NCI-H69 (cell line): ENCODE measurements around the gene CHRNE.

Experiments
- DNase-seq: peaks from one replicate; lab custom pipeline; 2025; lab: John Stamatoyannopoulos, UW

Gene CHRNE

DNA sequence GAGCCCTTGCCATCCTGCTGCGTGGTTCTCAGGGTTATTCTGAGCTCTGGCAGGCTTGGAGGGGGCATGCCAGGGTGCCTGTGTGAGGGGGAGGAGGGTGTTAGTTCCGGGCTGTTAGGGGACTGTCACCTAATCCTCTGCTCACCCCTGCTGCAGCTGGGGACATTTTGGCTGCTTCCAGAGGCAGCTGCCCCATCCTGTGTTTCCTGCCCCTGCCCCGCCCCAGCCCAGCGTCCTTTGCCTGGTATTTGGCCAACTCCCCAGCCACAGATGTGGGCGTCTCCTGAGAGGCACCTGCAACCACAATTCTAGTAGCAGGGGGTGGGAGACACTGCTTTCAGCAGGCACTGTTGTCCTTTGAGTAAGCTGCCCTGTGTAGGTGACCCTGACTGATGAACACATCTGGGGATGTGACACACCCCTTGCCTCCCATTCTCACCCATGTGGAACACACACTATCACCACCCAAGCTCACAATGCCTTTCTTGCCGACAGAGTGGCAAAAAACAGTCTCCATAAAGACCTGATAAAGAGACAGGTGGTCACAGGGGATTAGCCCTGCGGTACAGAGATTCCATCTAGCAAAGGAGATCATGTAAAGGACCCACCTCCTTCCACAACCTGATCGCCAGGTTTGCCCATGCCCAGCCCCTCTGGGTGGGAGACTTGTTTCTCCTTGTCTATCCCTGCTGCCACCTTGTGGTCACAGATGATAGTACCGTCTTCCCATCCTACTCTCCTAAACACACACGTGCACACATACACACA, at the start of gene CHRNE:
Gene CHRNE (minus strand): TSS at position 48 of the 768 bp plus-strand sequence. CDS start 35 bp downstream, at position 13.
- peak; percentile 89 for DNase-seq

DNA sequence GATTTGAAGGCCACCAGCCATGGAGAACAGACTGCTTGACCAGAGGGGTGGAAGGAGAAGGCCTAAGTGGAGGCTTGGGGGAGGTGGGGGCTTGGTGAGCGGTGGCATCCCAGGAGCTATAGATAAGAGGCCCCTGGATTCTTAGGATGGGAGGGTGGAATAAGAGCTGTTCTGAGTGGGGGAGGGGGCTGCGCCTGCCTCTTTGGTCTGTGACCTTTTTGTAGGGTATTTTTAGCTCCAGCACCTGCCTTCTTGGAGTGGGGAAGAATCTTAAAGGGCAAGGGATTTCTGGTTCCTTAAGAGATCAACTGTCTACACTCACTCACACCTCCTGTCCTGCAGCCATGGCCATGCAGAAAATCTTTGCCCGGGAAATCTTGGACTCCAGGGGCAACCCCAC, 48.6 kb upstream of the CHRNE start:
- no peak for DNase-seq

GRCh38 chr17:4950746-4951204, 47.9 kb upstream of the CHRNE start, which contains the start of gene ENO3:
Gene ENO3, plus strand, starts transcription at chr17:4951119. Its CDS starts 711 bp downstream, at chr17:4951830.
- peak; percentile 28 for DNase-seq

- no peak for DNase-seq
Observed at GRCh38 chr17:4950075-4950745, 47.3 kb upstream of the CHRNE start.

DNA sequence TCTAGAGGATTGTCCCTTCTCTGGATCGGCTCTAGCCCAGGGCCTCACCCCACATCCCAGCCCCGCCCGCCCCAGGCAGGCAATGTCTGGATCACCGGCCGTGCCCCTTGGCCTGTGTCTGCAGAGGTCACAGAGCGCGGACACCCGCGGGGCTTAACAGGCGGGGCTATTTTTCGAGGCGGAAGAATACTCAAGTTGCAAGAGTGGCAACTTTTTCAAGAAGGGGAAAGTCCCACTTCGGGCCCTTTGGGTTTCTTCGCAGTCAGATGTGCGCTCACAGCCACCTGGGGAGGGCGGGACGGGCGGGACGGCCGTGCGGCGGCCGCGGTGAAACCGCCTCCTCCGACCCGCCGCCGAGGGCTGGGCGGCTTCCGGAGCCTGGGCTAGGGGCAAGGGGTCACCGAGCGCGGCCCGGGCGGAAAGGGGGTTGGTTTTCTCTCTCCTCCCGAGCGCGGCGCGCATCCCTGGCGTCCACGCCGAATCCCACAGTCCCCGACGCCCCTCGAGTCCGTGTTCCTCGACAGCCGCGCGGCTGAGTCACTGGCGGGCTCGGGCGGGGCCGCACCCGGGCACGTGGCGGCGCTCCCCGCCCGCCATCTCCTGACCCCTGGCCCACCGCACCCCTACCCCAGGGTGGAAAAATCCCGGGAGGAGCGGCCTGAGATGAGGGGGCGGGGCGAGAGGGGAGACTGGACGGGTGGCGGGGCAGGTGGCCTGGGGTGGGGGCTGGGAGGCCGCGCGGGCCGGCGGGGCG, 46.6 kb upstream of the CHRNE start:
- peak; percentile 81 for DNase-seq

- peak; percentile 91 for DNase-seq
Observed at GRCh38 chr17:4948931-4949320, 46.0 kb upstream of the CHRNE start.

GRCh38 chr17:4948166-4948930, 45.5 kb upstream of the CHRNE start, which contains the start of gene PFN1:
Gene PFN1, minus strand, starts transcription at chr17:4948530. Its CDS starts 136 bp downstream, at chr17:4948394.
- peak; percentile 86 for DNase-seq

GRCh38 chr17:4947411-4948165, 44.7 kb upstream of the CHRNE start:
- DNase-seq: peak; percentile 61

- DNase-seq: no peak
Observed at GRCh38 chr17:4947010-4947410, 44.1 kb upstream of the CHRNE start.

GRCh38 chr17:4946312-4946976, 43.5 kb upstream of the CHRNE start:
- DNase-seq: no peak

DNA sequence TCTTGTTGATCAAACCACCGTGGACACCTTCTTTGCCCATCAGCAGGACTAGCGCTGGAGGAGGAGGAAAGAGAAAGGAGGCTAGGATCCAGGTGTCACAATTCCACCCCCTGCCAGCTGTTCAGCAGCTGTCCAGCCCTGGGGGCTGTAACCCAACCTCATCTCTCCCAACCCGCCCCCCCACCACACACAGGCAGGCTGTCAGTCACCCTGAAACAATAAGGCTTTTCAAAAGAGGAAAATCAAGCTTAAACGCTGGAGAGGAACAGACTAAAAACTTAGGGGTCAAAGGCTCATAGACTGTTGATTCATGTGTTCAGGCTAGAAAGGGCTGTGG, 43.0 kb upstream of the CHRNE start:
- DNase-seq: peak; percentile 27

DNA sequence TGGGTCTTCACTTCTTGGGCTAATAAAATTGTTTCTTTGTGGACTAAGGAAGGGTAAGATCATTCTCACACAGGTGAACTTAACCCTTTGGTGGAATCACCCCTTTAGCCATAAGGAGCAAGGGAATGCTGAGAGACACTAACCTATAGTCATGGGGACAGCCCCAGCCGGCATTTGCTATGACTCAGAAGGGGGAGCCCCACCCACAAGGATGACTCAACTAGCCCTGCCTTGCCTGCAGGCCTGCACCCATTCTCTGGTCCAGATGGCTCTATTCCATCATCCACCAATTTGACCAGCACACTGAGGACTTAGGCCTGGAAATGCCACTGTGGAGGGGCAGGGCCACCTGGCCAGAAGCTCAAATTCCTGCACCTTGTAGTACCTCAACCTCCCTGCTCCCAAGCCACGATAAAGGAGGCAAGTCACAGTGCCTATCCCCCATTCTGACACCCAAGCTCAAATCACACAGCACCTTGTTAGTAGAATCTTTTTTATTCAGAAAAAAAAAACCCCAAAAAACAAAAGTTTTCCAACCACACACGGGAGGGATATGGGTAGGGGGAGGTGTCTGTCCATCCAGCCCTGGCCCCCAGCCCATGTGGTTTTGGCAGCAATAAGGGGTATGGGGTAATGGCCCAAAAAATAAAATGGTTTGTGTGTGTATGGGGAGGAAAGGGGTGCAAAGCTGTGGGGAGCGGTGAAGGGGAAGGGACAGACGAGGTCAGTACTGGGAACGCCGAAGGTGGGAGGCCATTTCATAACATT, 42.5 kb upstream of the CHRNE start:
- peak; percentile 47 for DNase-seq

GRCh38 chr17:4944554-4945175, 41.8 kb upstream of the CHRNE start:
- no peak for DNase-seq

DNA sequence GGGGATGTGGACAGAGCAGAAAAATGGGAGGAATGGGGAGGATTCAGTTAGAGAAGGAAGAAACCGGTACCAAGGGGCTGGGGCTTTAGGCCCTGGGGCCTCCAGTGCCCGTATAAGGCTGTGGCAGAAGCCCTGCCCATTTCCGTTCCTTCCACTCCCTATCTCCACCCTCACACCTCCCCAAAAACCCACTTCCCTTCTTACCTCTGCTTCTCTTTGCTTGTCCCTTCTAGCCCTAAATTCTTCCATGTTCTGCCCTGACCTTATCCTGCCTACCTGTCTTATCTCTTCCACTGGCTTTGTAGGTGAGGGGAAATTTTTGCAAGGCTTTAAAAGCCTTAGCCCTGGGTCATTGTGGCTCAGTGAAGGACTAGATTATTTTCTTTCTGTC, 41.3 kb upstream of the CHRNE start:
- DNase-seq: no peak

DNA sequence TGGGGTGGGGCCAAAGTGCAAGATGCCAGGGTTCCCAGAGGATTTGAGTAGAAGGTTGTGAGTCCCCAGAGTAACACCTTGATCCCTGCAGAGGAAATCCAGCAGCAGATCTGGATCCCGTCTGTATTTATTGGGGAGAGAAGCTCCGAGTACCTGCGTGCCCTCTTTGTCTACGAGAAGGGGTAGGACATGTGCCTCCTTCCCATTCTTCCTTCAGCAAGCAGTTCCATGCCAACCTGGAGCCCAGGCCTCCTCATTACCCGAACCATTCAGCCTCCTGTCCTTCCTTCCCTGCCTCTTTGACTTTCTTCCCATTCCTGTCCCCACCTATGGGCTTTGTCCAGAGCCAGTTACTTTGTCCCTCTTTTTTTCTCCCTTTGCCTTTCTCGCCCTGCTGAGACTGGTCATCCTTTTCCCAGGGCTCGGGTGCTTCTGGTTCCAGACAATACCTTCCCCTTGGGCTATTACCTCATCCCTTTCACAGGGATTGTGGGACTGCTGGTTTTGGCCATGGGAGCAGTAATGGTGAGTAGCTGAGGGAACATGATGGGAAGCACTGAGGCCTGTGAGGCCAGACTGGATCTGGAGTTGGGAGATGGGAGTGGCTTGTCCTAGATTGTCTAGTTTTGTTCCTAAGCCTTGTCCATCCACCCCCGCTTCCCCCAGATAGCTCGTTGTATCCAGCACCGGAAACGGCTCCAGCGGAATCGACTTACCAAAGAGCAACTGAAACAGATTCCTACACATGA, 40.0 kb upstream of the CHRNE start:
- no peak for DNase-seq

DNA sequence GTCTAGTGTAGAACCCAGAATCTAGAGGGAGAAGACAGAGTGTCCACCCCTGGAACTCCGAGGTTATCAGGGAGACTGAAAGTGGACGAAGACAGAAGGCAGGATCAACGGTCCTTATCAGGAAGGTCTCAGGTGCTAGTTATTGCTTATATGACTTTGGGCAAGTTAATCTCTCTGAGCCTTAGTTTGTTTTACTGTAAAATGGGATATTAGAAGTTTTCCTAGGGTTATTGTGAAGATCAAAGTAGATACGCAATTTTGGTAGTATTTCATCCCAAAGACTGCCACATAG, 38.4 kb upstream of the CHRNE start:
- no peak for DNase-seq

- no peak for DNase-seq
Observed at GRCh38 chr17:4940555-4941318, 37.8 kb upstream of the CHRNE start.
